K562 (cell line): ENCODE results near the gene IFI6. TPM values are rescaled to one million over a fixed set of nuclear protein-coding genes. Genes with fewer than 3 reads are reported as not detected.

ENCODE experiments used
- EGR1 ChIP-seq: fragments of 450-650 bp; conservative IDR thresholded peaks from 2 replicates; pipeline ENCODE4 v1.6.1; 2017; ENCODE audit warnings: mild to moderate bottlenecking
- ETV1 ChIP-seq: fragments of 450-650 bp; conservative IDR thresholded peaks from 2 replicates; pipeline ENCODE4 v1.6.1; 2016; ENCODE audit warnings: missing genetic modification characterization, control low read depth, low read depth, missing compliant biosample characterization
- FOS ChIP-seq: IDR thresholded peaks from 3 replicates; pipeline ENCODE4 v1.6.1; 2011; ENCODE audit not compliant: insufficient read length; ENCODE audit errors: extremely low read depth
- HDAC8 ChIP-seq: fragments of 450-650 bp; IDR thresholded peaks from 2 replicates; pipeline ENCODE4 v1.6.1; 2016; ENCODE audit warnings: mild to moderate bottlenecking, missing genetic modification characterization, moderate library complexity, missing compliant biosample characterization
- PHF21A ChIP-seq: fragments of 450-650 bp; IDR thresholded peaks from 2 replicates; pipeline ENCODE4 v1.6.1; 2017; ENCODE audit warnings: low read depth, borderline replicate concordance
- PKNOX1 ChIP-seq: fragments of 450-650 bp; IDR thresholded peaks from 2 replicates; pipeline ENCODE4 v1.6.1; 2016
- SIN3B ChIP-seq: fragments of 450-650 bp; IDR thresholded peaks from 2 replicates; pipeline ENCODE4 v1.6.1; 2017; ENCODE audit warnings: low read depth, mild to moderate bottlenecking, moderate library complexity
- SLC30A9 ChIP-seq: fragments of 250-450 bp; sonication (Bioruptor Pico); IDR thresholded peaks from 2 replicates; pipeline ENCODE4 v1.8.0; 2022; ENCODE audit warnings: mild to moderate bottlenecking, moderate library complexity
- TARDBP ChIP-seq: fragments of 450-650 bp; IDR thresholded peaks from 2 replicates; pipeline ENCODE4 v1.6.1; 2016
- XRCC3 ChIP-seq: fragments of 450-650 bp; IDR thresholded peaks from 2 replicates; pipeline ENCODE4 v1.6.1; 2017; ENCODE audit warnings: mild to moderate bottlenecking, moderate library complexity
- ZBTB49 ChIP-seq: sonication (generic); formaldehyde crosslinking; IDR thresholded peaks from 2 replicates; pipeline ENCODE4 v1.8.0; 2022; ENCODE audit warnings: missing genetic modification reagents, mild to moderate bottlenecking, borderline replicate concordance
- ZMIZ1 ChIP-seq, 2 experiments: fragments of 150-350 bp in 1 of 2; IDR thresholded peaks; 2 replicates each; pipeline ENCODE4 v1.6.1; 2012 to 2016; ENCODE audit warnings: low read depth in 2 of 2, low read length in 2 of 2, mild to moderate bottlenecking in 1 of 2, moderate library complexity in 1 of 2
- ZNF133 ChIP-seq: fragments of 250-450 bp; sonication (Bioruptor Pico); IDR thresholded peaks from 2 replicates; pipeline ENCODE4 v1.4.0; 2020; ENCODE audit warnings: mild to moderate bottlenecking
- polyA plus RNA-seq, 8 experiments: library from polyadenylated mRNA; depleted of rRNA in 4 of 8; stranded (reverse) in 5 of 8; unstranded in 3 of 8; fragments of >200 nt; fragmentation: Nextera tagmentation in 2 of 8; fragmentation: Illumina TruSeq in 1 of 8; extraction: Ambion mirVana in 2 of 8; extraction: Trizol in 1 of 8; gene quantifications; 2 replicates each; pipeline versions ENCODE4 v1.2.1 to v1.2.3, GENCODE V29; 2011 to 2014; ENCODE audit warnings: inconsistent platforms in 1 of 8, missing spikeins in 1 of 8
- total RNA-seq, 7 experiments: library from RNA; depleted of rRNA in 6 of 7; stranded (reverse); fragments of >200 nt in 6 of 7; fragmentation: Illumina TruSeq in 2 of 7; extraction: Trizol in 2 of 7; gene quantifications; 2 replicates each; pipeline versions ENCODE4 v1.2.1 to v1.2.3, GENCODE V29; 2011 to 2021; ENCODE audit warnings: low replicate concordance in 1 of 7

Gene IFI6
- total and polyA plus RNA-seq, 9 of the 15 experiments (the other 6 are each of a cell fraction or from before 2014, with no cell fraction given): 0.17 to 4.5 (median 2.2) TPM

- no peak for TF ChIP-seq PHF21A
- no peak for TF ChIP-seq SLC30A9
- TF ChIP-seq ZBTB49 (CRISPR knock-in tag): no peak
- no peak for TF ChIP-seq HDAC8 (tag)
- no peak for TF ChIP-seq ZNF133
- no peak for TF ChIP-seq EGR1
- TF ChIP-seq FOS: no peak
- no peak for TF ChIP-seq ETV1 (tag)
- no peak for TF ChIP-seq ZMIZ1 (IDR thresholded peaks at IDR 0.05; ENCODE audit: low read depth in 2 of 2, low read length in 2 of 2)
- TF ChIP-seq XRCC3: no peak
- TF ChIP-seq TARDBP: no peak
- no peak for TF ChIP-seq SIN3B
- TF ChIP-seq PKNOX1: no peak
Measured at GRCh38 chr1:27656157-27656893, 15.7 kb downstream of the IFI6 start (continued).
